ENCODE measurements around the gene PLB1.

Gene PLB1

GRCh38 chr2:28533044-28533680 lies 37.3 kb downstream of the PLB1 start:
- H3K4me2 ChIP-seq (ENCODE audit: low read length), result no peak overlapping the region
- H3K27me3 ChIP-seq (ENCODE audit: control insufficient read depth, insufficient read depth, low read length), result no peaks in the 10 kb centered on the region
- no peak overlapping the region for H3K4me3 ChIP-seq (ENCODE audit: low read depth, low read length)
- H3K9me3 ChIP-seq (ENCODE audit: control insufficient read depth, low read length), result no peaks in the 10 kb centered on the region
- TF ChIP-seq, protein P1, sequence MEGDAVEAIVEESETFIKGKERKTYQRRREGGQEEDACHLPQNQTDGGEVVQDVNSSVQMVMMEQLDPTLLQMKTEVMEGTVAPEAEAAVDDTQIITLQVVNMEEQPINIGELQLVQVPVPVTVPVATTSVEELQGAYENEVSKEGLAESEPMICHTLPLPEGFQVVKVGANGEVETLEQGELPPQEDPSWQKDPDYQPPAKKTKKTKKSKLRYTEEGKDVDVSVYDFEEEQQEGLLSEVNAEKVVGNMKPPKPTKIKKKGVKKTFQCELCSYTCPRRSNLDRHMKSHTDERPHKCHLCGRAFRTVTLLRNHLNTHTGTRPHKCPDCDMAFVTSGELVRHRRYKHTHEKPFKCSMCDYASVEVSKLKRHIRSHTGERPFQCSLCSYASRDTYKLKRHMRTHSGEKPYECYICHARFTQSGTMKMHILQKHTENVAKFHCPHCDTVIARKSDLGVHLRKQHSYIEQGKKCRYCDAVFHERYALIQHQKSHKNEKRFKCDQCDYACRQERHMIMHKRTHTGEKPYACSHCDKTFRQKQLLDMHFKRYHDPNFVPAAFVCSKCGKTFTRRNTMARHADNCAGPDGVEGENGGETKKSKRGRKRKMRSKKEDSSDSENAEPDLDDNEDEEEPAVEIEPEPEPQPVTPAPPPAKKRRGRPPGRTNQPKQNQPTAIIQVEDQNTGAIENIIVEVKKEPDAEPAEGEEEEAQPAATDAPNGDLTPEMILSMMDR (IDR thresholded peaks at IDR 0.05), result no peak
- no peaks in the 10 kb centered on the region for H3K36me3 ChIP-seq (ENCODE audit: control insufficient read depth, insufficient read depth, low read length)
- H3K27ac ChIP-seq, result no peak overlapping the region
- H3K79me2 ChIP-seq, result no peaks in the 10 kb centered on the region
- H2AFZ ChIP-seq, result no peak overlapping the region
- no peak overlapping the region for H3K9ac ChIP-seq
- H3K4me1 ChIP-seq, result no peaks in the 10 kb centered on the region

DNA sequence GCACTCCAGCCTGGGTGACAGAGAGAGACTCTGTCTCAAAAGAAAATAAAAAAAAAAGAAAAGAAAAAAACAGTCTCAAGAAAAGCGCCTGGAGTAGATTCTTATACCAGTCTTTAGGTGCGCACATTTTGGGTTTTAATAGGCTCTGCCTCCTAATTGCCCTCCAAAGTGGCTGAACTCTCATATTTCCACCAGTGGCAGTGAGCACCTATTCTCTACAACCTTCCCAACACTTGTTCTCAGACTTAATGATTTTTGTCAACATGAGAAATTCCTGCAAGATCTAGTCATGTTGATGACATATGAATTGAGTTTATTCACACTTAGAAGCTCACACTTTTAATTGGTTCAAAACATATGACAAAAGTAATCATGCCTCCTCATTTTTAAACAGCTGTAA lies 39.0 kb downstream of the PLB1 start:
- Histone ChIP-seq H3K9me3 (ENCODE audit: control insufficient read depth, low read length) (no peaks in the 10 kb centered on the region), H3K36me3 (ENCODE audit: control insufficient read depth, insufficient read depth, low read length) (no peaks in the 10 kb centered on the region), H3K79me2 (no peaks in the 10 kb centered on the region), H3K27ac (no peak overlapping the region), H2AFZ (no peak overlapping the region), H3K4me1 (no peaks in the 10 kb centered on the region), H3K4me3 (ENCODE audit: low read depth, low read length) (no peak overlapping the region), H3K4me2 (ENCODE audit: low read length) (no peak overlapping the region), H3K9ac (no peak overlapping the region), H3K27me3 (ENCODE audit: control insufficient read depth, insufficient read depth, low read length) (no peaks in the 10 kb centered on the region)
- TF ChIP-seq, protein P1 (IDR thresholded peaks at IDR 0.05), result no peak

- TF ChIP-seq, protein P1 (IDR thresholded peaks at IDR 0.05), result no peak
- Histone ChIP-seq H3K27ac (no peak overlapping the region), H3K4me2 (ENCODE audit: low read length) (no peak overlapping the region), H2AFZ (no peak overlapping the region), H3K9me3 (ENCODE audit: control insufficient read depth, low read length) (no peaks in the 10 kb centered on the region), H3K9ac (no peak overlapping the region), H3K36me3 (ENCODE audit: control insufficient read depth, insufficient read depth, low read length) (no peaks in the 10 kb centered on the region), H3K4me3 (ENCODE audit: low read depth, low read length) (no peak overlapping the region), H3K4me1 (no peaks in the 10 kb centered on the region), H3K79me2 (no peaks in the 10 kb centered on the region), H3K27me3 (ENCODE audit: control insufficient read depth, insufficient read depth, low read length) (no peaks in the 10 kb centered on the region)
Observed at GRCh38 chr2:28538134-28538533, 42.3 kb downstream of the PLB1 start.

- Histone ChIP-seq H3K4me1 (no peaks in the 10 kb centered on the region), H3K9ac (no peak overlapping the region), H3K27ac (no peak overlapping the region), H3K4me2 (ENCODE audit: low read length) (no peak overlapping the region), H3K4me3 (ENCODE audit: low read depth, low read length) (no peak overlapping the region), H3K27me3 (ENCODE audit: control insufficient read depth, insufficient read depth, low read length) (no peaks in the 10 kb centered on the region), H3K79me2 (no peaks in the 10 kb centered on the region), H2AFZ (no peak overlapping the region), H3K9me3 (ENCODE audit: control insufficient read depth, low read length) (no peaks in the 10 kb centered on the region), H3K36me3 (ENCODE audit: control insufficient read depth, insufficient read depth, low read length) (no peaks in the 10 kb centered on the region)
- TF ChIP-seq, protein P1 (IDR thresholded peaks at IDR 0.05), result no peak
Observed at GRCh38 chr2:28538652-28539051, 42.8 kb downstream of the PLB1 start.

DNA sequence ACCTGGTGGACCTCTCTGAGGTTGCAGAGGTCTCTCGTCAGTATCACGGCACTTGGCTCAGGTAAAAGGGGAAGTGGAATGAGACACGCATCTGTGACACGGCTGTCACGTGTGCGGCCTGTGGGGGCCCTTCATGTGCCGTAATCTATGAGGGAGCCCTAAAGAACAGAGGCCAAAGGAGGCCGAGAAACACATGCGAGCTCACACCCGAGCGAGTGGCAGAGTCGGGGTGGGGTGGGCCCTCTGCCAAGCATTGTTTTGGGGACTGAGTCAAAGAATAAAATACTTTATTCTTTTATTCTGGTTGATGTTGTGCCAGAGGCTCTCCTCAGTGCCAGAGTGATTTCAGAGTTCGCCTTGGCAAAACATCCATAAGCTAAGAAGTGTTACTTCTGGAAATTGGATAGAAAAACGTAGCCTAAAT lies 43.3 kb downstream of the PLB1 start:
- H3K27me3 ChIP-seq (ENCODE audit: control insufficient read depth, insufficient read depth, low read length), result no peaks in the 10 kb centered on the region
- no peaks in the 10 kb centered on the region for H3K36me3 ChIP-seq (ENCODE audit: control insufficient read depth, insufficient read depth, low read length)
- TF ChIP-seq, protein P1 (IDR thresholded peaks at IDR 0.05), result no peak
- H3K4me1 ChIP-seq, result peaks cover 3% of the 10 kb centered on the region
- no peak overlapping the region for H3K4me3 ChIP-seq (ENCODE audit: low read depth, low read length)
- H3K27ac ChIP-seq, result no peak overlapping the region
- no peak overlapping the region for H3K4me2 ChIP-seq (ENCODE audit: low read length)
- no peaks in the 10 kb centered on the region for H3K79me2 ChIP-seq
- H2AFZ ChIP-seq, result no peak overlapping the region
- H3K9me3 ChIP-seq (ENCODE audit: control insufficient read depth, low read length), result no peaks in the 10 kb centered on the region
- H3K9ac ChIP-seq, result no peak overlapping the region

Measured in parathyroid adenoma (tissue), 2 donors.